HCT116 (cell line): Measurements from ENCODE around the gene USP32.

Experiments
- FOSL1 ChIP-seq: IDR thresholded peaks from 2 replicates; pipeline ENCODE4 v1.6.1; 2012; ENCODE audit warnings: low read depth
- POLR2A ChIP-seq: IDR thresholded peaks from 2 replicates; pipeline ENCODE4 v1.7.0; 2011; ENCODE audit warnings: borderline replicate concordance; ENCODE audit not compliant: insufficient read depth, insufficient read length; ENCODE audit errors: extremely low read depth
- ZNF274 ChIP-seq: fragments of 200-500 bp; sonication (Bioruptor generic); IDR thresholded peaks from 2 replicates; pipeline ENCODE4 v1.6.1; 2014; ENCODE audit warnings: mild to moderate bottlenecking, low read depth, low read length, inconsistent platforms
- TF ChIP-seq, protein P1 (sequence below), 3 experiments: fragments of 200-600 bp in 1 of 3; sonication (generic) in 1 of 3; IDR thresholded peaks in 2 of 3; conservative IDR thresholded peaks in 1 of 3; 2 replicates each; pipeline ENCODE4 v1.5.1; 2012 to 2017; ENCODE audit warnings: low read depth in 2 of 3, low read length in 2 of 3, antibody characterized with exemption in 1 of 3, borderline replicate concordance in 1 of 3, control low read depth in 1 of 3, mild to moderate bottlenecking in 1 of 3, mixed read lengths in 1 of 3, mixed run types in 1 of 3, moderate library complexity in 1 of 3; ENCODE audit not compliant: insufficient read depth in 1 of 3

DNA sequence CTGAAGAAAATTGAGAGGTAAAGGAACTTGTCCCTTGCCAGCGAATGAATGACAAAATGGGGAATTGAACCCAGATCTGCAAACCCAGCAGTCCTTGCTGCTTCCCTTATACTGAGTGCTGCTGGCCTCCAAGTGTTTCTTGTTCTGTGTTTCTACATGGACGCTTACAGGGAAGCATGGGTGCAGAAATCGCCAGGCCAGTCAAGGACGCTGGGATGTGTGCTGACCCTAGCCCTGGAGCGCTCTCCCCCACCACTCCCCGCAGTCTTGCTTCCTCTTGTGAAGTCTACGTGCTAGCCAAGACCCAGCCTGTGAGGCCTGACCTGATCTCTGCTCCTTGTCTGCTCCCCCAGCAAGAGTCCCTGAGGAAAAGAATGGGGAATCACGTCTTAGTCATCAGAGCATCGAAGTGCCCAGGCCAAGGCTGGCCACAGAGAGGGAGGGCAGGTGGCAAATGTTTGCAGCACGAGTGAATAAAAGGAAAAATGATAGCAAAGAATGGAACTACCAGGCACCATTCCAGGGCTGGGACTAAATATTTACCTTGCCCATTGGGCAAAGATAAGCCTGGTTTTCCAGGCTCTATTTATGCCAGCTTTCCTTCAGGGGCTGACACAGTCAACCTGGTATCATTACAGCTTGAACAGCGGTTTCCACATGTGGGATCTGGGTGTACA is 224.7 kb downstream of the USP32 start:
- TF ChIP-seq ZNF274: no peak
- TF ChIP-seq, protein P1, sequence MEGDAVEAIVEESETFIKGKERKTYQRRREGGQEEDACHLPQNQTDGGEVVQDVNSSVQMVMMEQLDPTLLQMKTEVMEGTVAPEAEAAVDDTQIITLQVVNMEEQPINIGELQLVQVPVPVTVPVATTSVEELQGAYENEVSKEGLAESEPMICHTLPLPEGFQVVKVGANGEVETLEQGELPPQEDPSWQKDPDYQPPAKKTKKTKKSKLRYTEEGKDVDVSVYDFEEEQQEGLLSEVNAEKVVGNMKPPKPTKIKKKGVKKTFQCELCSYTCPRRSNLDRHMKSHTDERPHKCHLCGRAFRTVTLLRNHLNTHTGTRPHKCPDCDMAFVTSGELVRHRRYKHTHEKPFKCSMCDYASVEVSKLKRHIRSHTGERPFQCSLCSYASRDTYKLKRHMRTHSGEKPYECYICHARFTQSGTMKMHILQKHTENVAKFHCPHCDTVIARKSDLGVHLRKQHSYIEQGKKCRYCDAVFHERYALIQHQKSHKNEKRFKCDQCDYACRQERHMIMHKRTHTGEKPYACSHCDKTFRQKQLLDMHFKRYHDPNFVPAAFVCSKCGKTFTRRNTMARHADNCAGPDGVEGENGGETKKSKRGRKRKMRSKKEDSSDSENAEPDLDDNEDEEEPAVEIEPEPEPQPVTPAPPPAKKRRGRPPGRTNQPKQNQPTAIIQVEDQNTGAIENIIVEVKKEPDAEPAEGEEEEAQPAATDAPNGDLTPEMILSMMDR (IDR thresholded peaks at IDR 0.05 in 2 of 3, conservative IDR thresholded peaks at IDR 0.05 in 1 of 3; ENCODE audit: borderline replicate concordance in 1 of 3, insufficient read depth in 1 of 3, low read depth in 2 of 3, low read length in 2 of 3): no peak
- no peak for TF ChIP-seq FOSL1
- no peak for TF ChIP-seq POLR2A
